Activated naive CD8-positive, alpha-beta T cell (primary cell): ENCODE data around the gene OR51A7.
"Not testable (repeated sequence)": the region's sequence is repeated elsewhere in the genome, so short reads cannot be mapped to it uniquely, and the experiment has no call there.

Experiments
- H3K27ac Mint-ChIP-seq: one replicate; pipeline ENCODE4 v1.8.0; 2021; ENCODE audit warnings: mixed read lengths
- H3K27me3 Mint-ChIP-seq: one replicate; pipeline ENCODE4 v1.8.0; 2021; ENCODE audit warnings: mixed read lengths
- H3K36me3 Mint-ChIP-seq: one replicate; pipeline ENCODE4 v1.8.0; 2021; ENCODE audit warnings: mixed read lengths
- H3K4me1 Mint-ChIP-seq: one replicate; pipeline ENCODE4 v1.8.0; 2021; ENCODE audit warnings: low read depth, mixed read lengths
- H3K4me3 Mint-ChIP-seq: one replicate; pipeline ENCODE4 v1.8.0; 2021; ENCODE audit warnings: mild to moderate bottlenecking, mixed read lengths
- H3K9me3 Mint-ChIP-seq: one replicate; pipeline ENCODE4 v1.8.0; 2021; ENCODE audit warnings: low read depth, mixed read lengths

OR51A7 gene

DNA sequence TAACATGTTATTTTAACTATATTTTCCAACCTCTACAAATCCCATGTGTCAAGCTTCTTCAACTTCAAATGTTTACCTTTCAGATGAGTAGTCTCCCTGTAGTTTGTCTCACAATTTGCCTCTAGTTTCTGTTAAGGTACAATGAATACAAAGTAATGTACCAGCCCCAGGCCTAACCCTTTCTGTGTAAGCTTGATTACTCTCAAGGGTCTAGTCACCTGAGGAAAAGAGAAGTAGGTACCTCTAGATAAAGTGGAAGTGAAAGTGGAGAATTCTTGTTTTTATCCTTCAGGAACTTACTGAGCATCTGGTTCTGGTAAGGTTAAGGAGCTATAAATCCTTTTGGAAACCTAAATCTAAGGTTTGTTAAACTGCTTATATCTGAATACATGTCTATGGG is at the start of gene OR51A7:
Gene OR51A7, plus strand, starts transcription at position 300 of the 400 bp plus-strand sequence. CDS start 3,587 bp downstream, outside the sequence.
- H3K9me3 Mint-ChIP-seq = no peaks in the 10 kb centered on the region
- H3K4me1 Mint-ChIP-seq = no peaks in the 10 kb centered on the region
- H3K27ac Mint-ChIP-seq = no peak within 1 kb of the TSS
- no peak within 1 kb of the TSS for H3K4me3 Mint-ChIP-seq
- no peaks in the 10 kb centered on the region for H3K36me3 Mint-ChIP-seq
- H3K27me3 Mint-ChIP-seq = no peaks in the 10 kb centered on the region

DNA sequence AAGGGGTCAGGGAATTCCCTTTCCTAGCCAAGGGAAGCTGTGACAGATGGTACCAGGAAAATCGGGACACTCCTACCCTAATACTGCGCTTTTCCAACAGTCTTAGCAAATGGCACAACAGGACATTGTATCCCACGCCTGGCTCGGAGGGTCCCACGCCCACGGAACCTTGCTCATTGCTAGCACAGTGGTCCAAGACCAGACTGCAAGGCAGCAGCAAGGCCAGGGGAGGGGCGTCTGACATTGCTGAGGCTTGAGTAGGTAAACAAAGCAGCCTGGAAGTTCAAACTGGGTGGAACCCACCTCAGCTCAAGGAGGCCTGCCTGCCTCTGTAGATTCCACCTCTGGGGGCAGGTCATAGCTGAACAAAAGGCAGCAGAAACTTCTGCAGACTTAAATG is 49.3 kb upstream of the OR51A7 start:
- not testable (repeated sequence) for H3K4me1 Mint-ChIP-seq, H3K27me3 Mint-ChIP-seq, H3K27ac Mint-ChIP-seq, H3K36me3 Mint-ChIP-seq, H3K4me3 Mint-ChIP-seq, H3K9me3 Mint-ChIP-seq

DNA sequence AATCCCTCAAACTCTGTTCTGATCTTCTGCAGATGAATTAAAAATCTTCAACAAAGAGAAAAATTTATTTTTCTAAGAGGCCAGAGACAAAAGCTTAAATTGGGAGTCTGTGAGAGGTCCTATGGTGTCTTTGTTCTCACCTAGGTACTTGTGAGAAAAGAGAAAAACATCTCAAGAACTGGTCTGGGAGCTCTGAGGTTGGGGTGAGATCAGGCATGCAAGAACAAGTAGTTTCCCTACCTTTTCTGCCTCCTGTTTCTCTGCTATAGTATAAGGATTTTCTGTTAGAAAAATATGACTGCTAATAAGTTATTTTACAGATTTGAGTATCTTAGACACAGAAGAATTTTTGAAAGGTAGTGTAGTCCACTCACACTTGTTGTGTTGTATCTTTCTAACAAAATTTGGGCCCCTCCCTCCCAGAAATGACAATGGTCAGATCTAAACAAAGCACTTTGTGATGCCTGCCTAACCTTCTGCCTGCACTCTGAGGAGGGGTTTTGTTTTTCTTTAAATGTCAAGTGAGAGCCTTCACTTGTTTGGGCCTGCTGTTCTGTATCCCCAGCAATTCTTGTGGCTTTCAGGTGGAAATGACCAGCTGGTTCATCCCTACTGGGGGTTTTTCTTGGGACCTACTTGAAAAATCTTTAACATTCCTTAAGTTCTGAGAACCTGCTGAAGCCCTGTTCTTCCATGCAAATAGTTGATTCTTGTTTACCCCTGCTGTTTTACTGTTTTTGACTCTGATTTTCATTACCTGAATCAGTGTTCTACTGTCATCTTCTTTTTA is 40.9 kb upstream of the OR51A7 start:
- no peaks in the 10 kb centered on the region for H3K9me3 Mint-ChIP-seq
- peaks cover 3% of the 10 kb centered on the region for H3K27me3 Mint-ChIP-seq
- H3K36me3 Mint-ChIP-seq = no peaks in the 10 kb centered on the region
- H3K4me3 Mint-ChIP-seq = no peak overlapping the region
- no peaks in the 10 kb centered on the region for H3K4me1 Mint-ChIP-seq
- no peak overlapping the region for H3K27ac Mint-ChIP-seq

GRCh38 chr11:4863876-4864275 is 39.7 kb upstream of the OR51A7 start:
- Mint-ChIP-seq H3K4me3 (no peak overlapping the region), H3K4me1 (no peaks in the 10 kb centered on the region), H3K9me3 (no peaks in the 10 kb centered on the region), H3K36me3 (no peaks in the 10 kb centered on the region), H3K27ac (no peak overlapping the region), H3K27me3 (peaks cover 3% of the 10 kb centered on the region)

DNA sequence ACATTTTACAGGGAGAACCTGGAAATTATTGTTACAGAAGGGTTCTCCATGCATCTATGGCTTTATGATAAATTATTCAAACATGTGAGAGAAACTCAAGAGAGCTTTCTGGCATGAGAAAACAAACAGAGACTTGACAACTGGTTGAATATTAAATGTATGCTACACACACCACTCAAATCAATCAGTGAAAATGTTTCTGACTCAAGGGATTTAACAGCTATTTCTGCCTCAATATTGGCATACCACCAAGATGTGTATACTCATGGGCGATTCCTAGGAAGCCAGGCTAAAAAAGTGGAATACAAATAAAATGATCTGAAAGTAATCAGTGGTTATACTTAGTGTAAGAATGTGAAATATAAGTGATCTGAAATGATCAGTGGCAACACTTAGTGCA is 37.7 kb upstream of the OR51A7 start:
- Mint-ChIP-seq H3K36me3 (no peaks in the 10 kb centered on the region), H3K27me3 (peaks cover 3% of the 10 kb centered on the region), H3K4me3 (no peak overlapping the region), H3K9me3 (no peaks in the 10 kb centered on the region), H3K27ac (no peak overlapping the region), H3K4me1 (no peaks in the 10 kb centered on the region)

- no peaks in the 10 kb centered on the region for H3K9me3 Mint-ChIP-seq
- no peaks in the 10 kb centered on the region for H3K36me3 Mint-ChIP-seq
- no peak overlapping the region for H3K4me3 Mint-ChIP-seq
- H3K27me3 Mint-ChIP-seq = peaks cover 6% of the 10 kb centered on the region
- no peaks in the 10 kb centered on the region for H3K4me1 Mint-ChIP-seq
- H3K27ac Mint-ChIP-seq = no peak overlapping the region
Measured at GRCh38 chr11:4881188-4881587, 22.4 kb upstream of the OR51A7 start.

DNA sequence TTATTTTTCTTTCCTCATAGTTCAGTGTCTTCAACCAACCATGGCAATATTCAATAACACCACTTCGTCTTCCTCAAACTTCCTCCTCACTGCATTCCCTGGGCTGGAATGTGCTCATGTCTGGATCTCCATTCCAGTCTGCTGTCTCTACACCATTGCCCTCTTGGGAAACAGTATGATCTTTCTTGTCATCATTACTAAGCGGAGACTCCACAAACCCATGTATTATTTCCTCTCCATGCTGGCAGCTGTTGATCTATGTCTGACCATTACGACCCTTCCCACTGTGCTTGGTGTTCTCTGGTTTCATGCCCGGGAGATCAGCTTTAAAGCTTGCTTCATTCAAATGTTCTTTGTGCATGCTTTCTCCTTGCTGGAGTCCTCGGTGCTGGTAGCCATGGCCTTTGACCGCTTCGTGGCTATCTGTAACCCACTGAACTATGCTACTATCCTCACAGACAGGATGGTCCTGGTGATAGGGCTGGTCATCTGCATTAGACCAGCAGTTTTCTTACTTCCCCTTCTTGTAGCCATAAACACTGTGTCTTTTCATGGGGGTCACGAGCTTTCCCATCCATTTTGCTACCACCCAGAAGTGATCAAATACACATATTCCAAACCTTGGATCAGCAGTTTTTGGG is 21.6 kb upstream of the OR51A7 start, which contains the start of gene OR51T1:
Gene OR51T1, plus strand, starts transcription at position 41 of the 641 bp plus-strand sequence. Its CDS starts 0 bp downstream, at position 41.
- H3K36me3 Mint-ChIP-seq = no peaks in the 10 kb centered on the region
- no peaks in the 10 kb centered on the region for H3K4me1 Mint-ChIP-seq
- no peak within 1 kb of the TSS for H3K27ac Mint-ChIP-seq
- no peak within 1 kb of the TSS for H3K4me3 Mint-ChIP-seq
- H3K9me3 Mint-ChIP-seq = no peaks in the 10 kb centered on the region
- H3K27me3 Mint-ChIP-seq = peaks cover 6% of the 10 kb centered on the region

GRCh38 chr11:4882543-4882942 is 21.0 kb upstream of the OR51A7 start:
- H3K4me3 Mint-ChIP-seq = no peak overlapping the region
- no peak overlapping the region for H3K27ac Mint-ChIP-seq
- H3K27me3 Mint-ChIP-seq = peaks cover 6% of the 10 kb centered on the region
- H3K36me3 Mint-ChIP-seq = no peaks in the 10 kb centered on the region
- no peaks in the 10 kb centered on the region for H3K9me3 Mint-ChIP-seq
- H3K4me1 Mint-ChIP-seq = no peaks in the 10 kb centered on the region

GRCh38 chr11:4884361-4884760 is 19.2 kb upstream of the OR51A7 start:
- no peak overlapping the region for H3K27ac Mint-ChIP-seq
- H3K4me1 Mint-ChIP-seq = no peaks in the 10 kb centered on the region
- H3K4me3 Mint-ChIP-seq = no peak overlapping the region
- no peaks in the 10 kb centered on the region for H3K36me3 Mint-ChIP-seq
- no peaks in the 10 kb centered on the region for H3K9me3 Mint-ChIP-seq
- H3K27me3 Mint-ChIP-seq = peaks cover 4% of the 10 kb centered on the region

DNA sequence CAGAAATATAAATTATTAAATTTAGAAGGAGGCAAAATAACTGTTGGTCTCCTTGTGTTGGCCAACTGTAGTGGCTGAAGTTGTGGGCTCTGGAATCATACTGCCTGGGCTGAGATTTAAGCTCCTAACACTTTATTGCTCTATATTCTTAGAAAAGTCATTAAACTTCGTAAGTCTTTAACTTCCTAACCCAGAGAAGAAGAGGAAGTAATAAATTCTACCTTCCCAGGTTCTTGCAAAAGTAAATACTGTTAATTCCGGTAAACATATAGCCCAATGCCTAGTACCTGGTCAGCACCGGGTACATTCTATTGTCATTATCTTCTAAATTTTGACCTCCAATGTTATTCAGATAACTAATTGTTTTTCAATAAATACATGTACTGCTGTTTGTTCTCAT is 17.4 kb upstream of the OR51A7 start:
- Mint-ChIP-seq H3K4me1 (no peaks in the 10 kb centered on the region), H3K27me3 (no peaks in the 10 kb centered on the region), H3K27ac (no peak overlapping the region), H3K9me3 (no peaks in the 10 kb centered on the region), H3K36me3 (no peaks in the 10 kb centered on the region), H3K4me3 (no peak overlapping the region)

GRCh38 chr11:4887591-4887990 is 16.0 kb upstream of the OR51A7 start:
- Mint-ChIP-seq H3K9me3 (peaks cover 3% of the 10 kb centered on the region), H3K4me1 (no peaks in the 10 kb centered on the region), H3K27me3 (no peaks in the 10 kb centered on the region), H3K27ac (no peak overlapping the region), H3K36me3 (no peaks in the 10 kb centered on the region), H3K4me3 (no peak overlapping the region)

- no peaks in the 10 kb centered on the region for H3K27me3 Mint-ChIP-seq
- H3K36me3 Mint-ChIP-seq = no peaks in the 10 kb centered on the region
- peaks cover 3% of the 10 kb centered on the region for H3K9me3 Mint-ChIP-seq
- no peak overlapping the region for H3K27ac Mint-ChIP-seq
- H3K4me1 Mint-ChIP-seq = no peaks in the 10 kb centered on the region
- no peak overlapping the region for H3K4me3 Mint-ChIP-seq
Measured at GRCh38 chr11:4890279-4890678, 13.3 kb upstream of the OR51A7 start.

DNA sequence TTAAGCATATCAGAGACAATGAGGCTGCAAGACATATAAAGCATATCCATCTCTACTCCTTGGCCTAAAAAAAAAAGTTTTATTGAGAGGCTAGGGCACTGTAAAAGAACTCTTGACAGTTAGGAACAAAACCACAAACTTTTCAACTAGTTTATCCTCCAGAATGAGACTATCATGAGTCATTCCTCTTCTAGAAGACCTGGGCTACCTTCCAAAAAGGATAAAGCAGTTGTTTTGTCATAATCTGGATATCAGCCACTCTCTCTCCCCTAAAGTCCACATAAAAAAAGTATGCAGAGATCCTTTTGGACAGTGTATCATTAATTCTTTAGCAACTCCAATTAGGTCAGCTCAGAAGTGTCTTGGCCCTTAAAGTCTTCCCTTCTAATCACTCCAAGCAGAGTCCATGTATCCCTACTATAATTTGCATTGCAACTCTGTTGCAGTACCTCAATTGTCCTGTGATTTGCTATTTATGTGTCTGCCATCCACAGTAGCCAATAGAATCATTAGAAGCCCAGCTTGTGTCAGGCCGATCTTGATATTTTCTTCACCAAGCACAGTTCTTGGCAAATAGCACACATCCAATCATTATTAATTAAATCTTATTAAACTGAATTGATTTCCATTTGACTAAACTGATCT is 11.5 kb upstream of the OR51A7 start:
- H3K4me1 Mint-ChIP-seq = no peaks in the 10 kb centered on the region
- no peak overlapping the region for H3K27ac Mint-ChIP-seq
- H3K4me3 Mint-ChIP-seq = no peak overlapping the region
- peaks cover 2% of the 10 kb centered on the region for H3K27me3 Mint-ChIP-seq
- H3K9me3 Mint-ChIP-seq = peaks cover 3% of the 10 kb centered on the region
- H3K36me3 Mint-ChIP-seq = no peaks in the 10 kb centered on the region

GRCh38 chr11:4916581-4916980 is 13.0 kb downstream of the OR51A7 start:
- H3K27ac Mint-ChIP-seq = no peak overlapping the region
- no peak overlapping the region for H3K4me3 Mint-ChIP-seq
- H3K9me3 Mint-ChIP-seq = no peaks in the 10 kb centered on the region
- no peaks in the 10 kb centered on the region for H3K4me1 Mint-ChIP-seq
- no peaks in the 10 kb centered on the region for H3K36me3 Mint-ChIP-seq
- H3K27me3 Mint-ChIP-seq = no peaks in the 10 kb centered on the region

DNA sequence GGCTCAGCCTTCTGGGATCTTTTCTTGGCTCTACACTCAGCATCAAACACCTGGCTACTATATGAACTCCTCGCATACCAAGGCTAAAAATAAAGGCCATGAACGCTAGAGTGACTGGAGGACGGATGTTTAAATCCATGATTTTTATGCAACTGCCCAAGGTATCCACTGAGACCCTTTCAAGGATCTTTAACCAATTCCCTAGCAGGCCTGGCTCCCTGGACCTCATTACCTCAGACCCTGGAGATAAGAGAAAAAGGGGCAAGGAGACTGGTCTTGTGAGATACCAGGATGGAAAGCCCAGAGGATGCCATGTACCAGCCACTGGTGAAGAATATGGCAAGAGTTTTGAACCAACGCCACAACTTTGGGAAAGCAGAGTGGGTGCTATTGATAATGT is 15.7 kb downstream of the OR51A7 start, which contains the start of gene OR51G2:
Gene OR51G2, minus strand, starts transcription at position 101 of the 400 bp plus-strand sequence. CDS start 3,687 bp downstream, outside the sequence.
- Mint-ChIP-seq H3K4me1 (no peaks in the 10 kb centered on the region), H3K27ac (no peak within 1 kb of the TSS), H3K9me3 (no peaks in the 10 kb centered on the region), H3K36me3 (no peaks in the 10 kb centered on the region), H3K27me3 (peaks cover 7% of the 10 kb centered on the region), H3K4me3 (no peak within 1 kb of the TSS)
